ENCODE data around the gene AFG3L2.
"Not testable (repeated sequence)": the region's sequence is repeated elsewhere in the genome, so short reads cannot be mapped to it uniquely, and the experiment has no call there.

Gene AFG3L2

GRCh38 chr18:12394428-12394827 lies 17.4 kb upstream of the AFG3L2 start:
- no peak for DNase-seq

- DNase-seq: no peak
Observed at GRCh38 chr18:12393998-12394397, 17.0 kb upstream of the AFG3L2 start.

GRCh38 chr18:12393510-12393909 lies 16.5 kb upstream of the AFG3L2 start:
- no peak for DNase-seq

- peak; percentile 58 for DNase-seq
Observed at GRCh38 chr18:12391487-12392165, 14.6 kb upstream of the AFG3L2 start.

GRCh38 chr18:12388442-12388841 lies 11.4 kb upstream of the AFG3L2 start:
- DNase-seq: no peak

GRCh38 chr18:12384261-12384660 lies 7.2 kb upstream of the AFG3L2 start:
- no peak for DNase-seq

GRCh38 chr18:12383759-12384158 lies 6.7 kb upstream of the AFG3L2 start:
- DNase-seq: not testable (repeated sequence)

GRCh38 chr18:12382221-12382814 lies 5.3 kb upstream of the AFG3L2 start:
- DNase-seq: not testable (repeated sequence)

- DNase-seq: not testable (repeated sequence)
Observed at GRCh38 chr18:12378198-12378558, 1.2 kb upstream of the AFG3L2 start.

GRCh38 chr18:12377556-12378197 lies 650 bp upstream of the AFG3L2 start:
- DNase-seq: no peak

- DNase-seq: no peak
Observed at GRCh38 chr18:12376034-12376753, 833 bp downstream of the AFG3L2 start.

GRCh38 chr18:12374401-12374800 lies 2.6 kb downstream of the AFG3L2 start:
- DNase-seq: no peak

GRCh38 chr18:12373771-12374116 lies 3.3 kb downstream of the AFG3L2 start:
- no peak for DNase-seq

- DNase-seq: no peak
Observed at GRCh38 chr18:12373116-12373770, 3.8 kb downstream of the AFG3L2 start.

GRCh38 chr18:12372406-12372805 lies 4.6 kb downstream of the AFG3L2 start:
- DNase-seq: no peak

GRCh38 chr18:12371590-12371989 lies 5.4 kb downstream of the AFG3L2 start:
- DNase-seq: no peak

- no peak for DNase-seq
Observed at GRCh38 chr18:12369211-12369610, 7.8 kb downstream of the AFG3L2 start.

- DNase-seq: no peak
Observed at GRCh38 chr18:12366784-12367183, 10.2 kb downstream of the AFG3L2 start.

- DNase-seq: no peak
Observed at GRCh38 chr18:12366379-12366778, 10.6 kb downstream of the AFG3L2 start.

GRCh38 chr18:12362473-12363174 lies 14.4 kb downstream of the AFG3L2 start:
- DNase-seq: no peak

GRCh38 chr18:12361770-12362378 lies 15.2 kb downstream of the AFG3L2 start:
- no peak for DNase-seq

GRCh38 chr18:12359515-12359927 lies 17.5 kb downstream of the AFG3L2 start:
- DNase-seq: no peak
